Left colon (tissue), 2 donors: ENCODE results near the gene THADA. TPM values are rescaled to one million over a fixed set of nuclear protein-coding genes. Genes with fewer than 3 reads are reported as not detected.

ENCODE experiments used
- ATAC-seq: fragments of 200-7000 bp; cut with Tn5 transposase; one replicate; pipeline ENCODE4 v1.9.1; 2020; ENCODE audit warnings: mild to moderate bottlenecking, moderate library complexity
- DNase-seq, 2 donors: peaks; one replicate each; pipeline ENCODE4 v3.0.0-alpha.2; 2020
- intact Hi-C, 2 donors: fragments of 100-400 bp; cut with DNase I in 1 of 2; cut with micrococcal nuclease in 1 of 2; formaldehyde crosslinking; loops; one replicate each; pipeline versions ENCODE4 v1.11.2 to v1.14.0; 2022; cut with DNase I, micrococcal nuclease
- total RNA-seq, 2 donors: library from RNA; stranded (reverse); fragmentation: NEBNext Ultra II Directional; extraction: Animal tissue kit (Norgen Biotek cat#: 25700); gene quantifications; one replicate each; pipeline ENCODE4 v1.2.1, GENCODE V29; 2021
- donor health status: DM: no; HTN: no; CAD: no.
- donor health status: DM: yes; HTN: yes; CAD: no.

Gene THADA
- total RNA-seq, 2 donors from 2014 or later: 18.7 to 20.3 TPM

GRCh38 chr2:43478412-43479086 is 117.3 kb downstream of the THADA start:
- DNase-seq (no peak), ATAC-seq (no peak)
- intact Hi-C loops: no loop called here

- DNase-seq: no peak
- no peak for ATAC-seq
- intact Hi-C loops: no loop called here
Observed at GRCh38 chr2:43475922-43476321, 119.9 kb downstream of the THADA start.

- intact Hi-C loops: no loop called here
- DNase-seq (no peak), ATAC-seq (no peak)
Observed at GRCh38 chr2:43475137-43475846, 120.5 kb downstream of the THADA start.

- ATAC-seq: no peak
- DNase-seq: no peak
- intact Hi-C loops: no loop called here
Observed at GRCh38 chr2:43474273-43474672, 121.6 kb downstream of the THADA start.

- no peak for DNase-seq
- no peak for ATAC-seq
- intact Hi-C loops: no loop called here
Observed at GRCh38 chr2:43473767-43474166, 122.1 kb downstream of the THADA start.

GRCh38 chr2:43472527-43473194 is 123.2 kb downstream of the THADA start:
- ATAC-seq (peak; percentile 88), DNase-seq (no peak)
- intact Hi-C loops: no loop called here

- peak; percentile 56 for ATAC-seq
- DNase-seq: no peak
- intact Hi-C loops: no loop called here
Observed at GRCh38 chr2:43469713-43470112, 126.1 kb downstream of the THADA start.

GRCh38 chr2:43469094-43469493 is 126.7 kb downstream of the THADA start:
- no peak for ATAC-seq
- intact Hi-C loops: no loop called here

GRCh38 chr2:43467891-43468290 is 127.9 kb downstream of the THADA start:
- ATAC-seq: no peak
- intact Hi-C loops: no loop called here
- no peak for DNase-seq

More at GRCh38 chr2:43469094-43469493, 126.7 kb downstream of the THADA start:
- no peak for DNase-seq

GRCh38 chr2:43465234-43465633 is 130.6 kb downstream of the THADA start:
- DNase-seq (no peak), ATAC-seq (no peak)
- intact Hi-C loops: no loop called here

GRCh38 chr2:43464590-43464989 is 131.2 kb downstream of the THADA start:
- ATAC-seq (no peak), DNase-seq (peak in 1 of 2 donors; percentile 25)
- intact Hi-C loops: no loop called here

- DNase-seq (peak in 1 of 2 donors; percentile 32), ATAC-seq (peak; percentile 93)
Observed at GRCh38 chr2:43462866-43463641, 132.8 kb downstream of the THADA start.

GRCh38 chr2:43461453-43462073 is 134.3 kb downstream of the THADA start:
- intact Hi-C loops: no loop called here
- no peak for DNase-seq
- ATAC-seq: no peak

More at GRCh38 chr2:43462866-43463641, 132.8 kb downstream of the THADA start:
- intact Hi-C loops: no loop called here

- ATAC-seq (no peak), DNase-seq (no peak)
- intact Hi-C loops: no loop called here
Observed at GRCh38 chr2:43460611-43461365, 135.1 kb downstream of the THADA start.

GRCh38 chr2:43460174-43460546 is 135.7 kb downstream of the THADA start:
- DNase-seq (no peak), ATAC-seq (no peak)
- intact Hi-C loops: no loop called here

GRCh38 chr2:43459446-43460173 is 136.2 kb downstream of the THADA start:
- ATAC-seq: no peak
- intact Hi-C loops: no loop called here
- no peak for DNase-seq

- intact Hi-C loops: no loop called here
- ATAC-seq (no peak), DNase-seq (no peak)
Observed at GRCh38 chr2:43458014-43458628, 137.7 kb downstream of the THADA start.
